Nephron progenitor cell (in vitro differentiated cells): Measurements from ENCODE around the gene NOS1.

Experiments used
- DNase-seq: peaks from one replicate; pipeline ENCODE4 v3.0.0; 2021
- H3K27ac Mint-ChIP-seq: 2 replicates; pipeline ENCODE4 v1.8.0; 2021; ENCODE audit warnings: mild to moderate bottlenecking, moderate library complexity, mixed read lengths
- H3K27me3 Mint-ChIP-seq: 2 replicates; pipeline ENCODE4 v1.8.0; 2021; ENCODE audit warnings: mild to moderate bottlenecking, low read depth, mixed read lengths; ENCODE audit not compliant: poor library complexity
- H3K36me3 Mint-ChIP-seq: 2 replicates; pipeline ENCODE4 v1.8.0; 2021; ENCODE audit warnings: low read depth, mixed read lengths
- H3K4me1 Mint-ChIP-seq: 2 replicates; pipeline ENCODE4 v1.8.0; 2021; ENCODE audit warnings: mixed read lengths
- H3K4me3 Mint-ChIP-seq: 2 replicates; pipeline ENCODE4 v1.8.0; 2021; ENCODE audit warnings: mild to moderate bottlenecking, moderate library complexity, mixed read lengths
- H3K9me3 Mint-ChIP-seq: 2 replicates; pipeline ENCODE4 v1.8.0; 2021; ENCODE audit warnings: mild to moderate bottlenecking, moderate library complexity, mixed read lengths
- TF ChIP-seq, protein P1 (sequence below): fragments of 200-600 bp; sonication (generic); IDR thresholded peaks from 2 replicates; pipeline ENCODE4 v1.5.0; 2021; ENCODE audit warnings: antibody characterized with exemption

NOS1 gene

DNA sequence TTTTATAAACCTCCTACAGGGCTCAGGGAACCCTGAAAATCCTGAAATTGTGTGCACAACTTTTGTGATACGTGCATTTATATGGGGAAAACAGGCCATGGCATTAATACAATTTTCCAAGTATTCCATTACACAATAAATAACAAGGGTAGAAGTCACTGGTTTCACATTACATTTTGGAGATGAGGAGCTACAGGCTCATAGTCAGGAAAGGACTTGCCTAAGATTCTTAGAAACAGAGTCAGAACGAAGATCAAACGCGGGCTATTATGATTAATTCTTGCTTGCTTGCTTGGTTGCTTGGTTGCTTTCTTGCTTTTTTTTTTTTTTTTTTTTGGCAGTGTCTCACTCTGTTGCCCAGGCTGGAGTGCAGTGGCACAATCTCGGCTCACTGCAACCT is 16.7 kb downstream of the NOS1 start:
- no peaks in the 10 kb centered on the region for H3K9me3 Mint-ChIP-seq
- no peaks in the 10 kb centered on the region for H3K4me1 Mint-ChIP-seq
- H3K27ac Mint-ChIP-seq, result no peak overlapping the region
- peaks cover 19% of the 10 kb centered on the region for H3K27me3 Mint-ChIP-seq
- H3K36me3 Mint-ChIP-seq, result no peaks in the 10 kb centered on the region
- no peak overlapping the region for H3K4me3 Mint-ChIP-seq
- TF ChIP-seq, protein P1, sequence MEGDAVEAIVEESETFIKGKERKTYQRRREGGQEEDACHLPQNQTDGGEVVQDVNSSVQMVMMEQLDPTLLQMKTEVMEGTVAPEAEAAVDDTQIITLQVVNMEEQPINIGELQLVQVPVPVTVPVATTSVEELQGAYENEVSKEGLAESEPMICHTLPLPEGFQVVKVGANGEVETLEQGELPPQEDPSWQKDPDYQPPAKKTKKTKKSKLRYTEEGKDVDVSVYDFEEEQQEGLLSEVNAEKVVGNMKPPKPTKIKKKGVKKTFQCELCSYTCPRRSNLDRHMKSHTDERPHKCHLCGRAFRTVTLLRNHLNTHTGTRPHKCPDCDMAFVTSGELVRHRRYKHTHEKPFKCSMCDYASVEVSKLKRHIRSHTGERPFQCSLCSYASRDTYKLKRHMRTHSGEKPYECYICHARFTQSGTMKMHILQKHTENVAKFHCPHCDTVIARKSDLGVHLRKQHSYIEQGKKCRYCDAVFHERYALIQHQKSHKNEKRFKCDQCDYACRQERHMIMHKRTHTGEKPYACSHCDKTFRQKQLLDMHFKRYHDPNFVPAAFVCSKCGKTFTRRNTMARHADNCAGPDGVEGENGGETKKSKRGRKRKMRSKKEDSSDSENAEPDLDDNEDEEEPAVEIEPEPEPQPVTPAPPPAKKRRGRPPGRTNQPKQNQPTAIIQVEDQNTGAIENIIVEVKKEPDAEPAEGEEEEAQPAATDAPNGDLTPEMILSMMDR, result no peak
- no peak for DNase-seq

DNA sequence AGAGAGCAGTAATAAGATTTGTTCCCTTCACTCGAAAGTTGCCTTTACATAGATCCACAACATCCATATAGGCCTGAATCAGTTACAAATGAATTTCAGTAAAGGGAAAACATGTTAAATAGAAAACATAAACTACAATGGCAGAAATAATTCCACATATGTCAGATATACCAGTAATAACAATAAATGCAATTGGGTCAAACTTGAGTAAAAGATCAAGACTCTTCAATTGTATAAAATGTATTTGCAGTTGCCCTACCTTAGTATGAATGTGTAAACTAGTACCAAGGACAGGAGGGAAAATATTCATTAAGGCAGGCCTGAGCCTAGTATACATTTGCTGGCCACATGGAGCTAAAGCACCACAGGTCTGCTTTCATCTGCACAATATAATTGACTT is 17.6 kb downstream of the NOS1 start:
- no peaks in the 10 kb centered on the region for H3K36me3 Mint-ChIP-seq
- TF ChIP-seq, protein P1, result no peak
- H3K27ac Mint-ChIP-seq, result no peak overlapping the region
- H3K4me1 Mint-ChIP-seq, result peaks cover 2% of the 10 kb centered on the region
- peaks cover 17% of the 10 kb centered on the region for H3K27me3 Mint-ChIP-seq
- H3K4me3 Mint-ChIP-seq, result no peak overlapping the region
- no peaks in the 10 kb centered on the region for H3K9me3 Mint-ChIP-seq
- DNase-seq, result no peak

DNA sequence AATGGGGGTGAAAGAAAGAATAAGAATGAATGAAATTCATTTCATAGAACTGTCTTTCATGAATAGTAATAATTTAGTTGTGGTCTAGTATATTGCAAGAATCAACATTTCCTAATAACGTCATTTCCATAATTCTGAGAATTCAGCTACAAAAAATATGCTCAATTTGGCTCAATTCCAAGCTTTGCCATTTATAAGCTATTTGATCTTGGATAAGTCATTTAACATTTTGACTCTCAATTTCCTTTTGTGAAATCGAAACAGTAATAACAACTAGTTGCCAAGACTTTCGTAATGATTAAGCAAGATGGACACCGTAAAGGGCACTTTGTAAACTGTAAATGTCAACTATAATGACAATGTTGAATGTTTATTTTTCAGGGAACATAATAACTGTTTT is 18.1 kb downstream of the NOS1 start:
- no peak overlapping the region for H3K27ac Mint-ChIP-seq
- TF ChIP-seq, protein P1, result no peak
- peaks cover 6% of the 10 kb centered on the region for H3K4me1 Mint-ChIP-seq
- H3K9me3 Mint-ChIP-seq, result no peaks in the 10 kb centered on the region
- H3K36me3 Mint-ChIP-seq, result no peaks in the 10 kb centered on the region
- H3K27me3 Mint-ChIP-seq, result peaks cover 17% of the 10 kb centered on the region
- no peak overlapping the region for H3K4me3 Mint-ChIP-seq
- no peak for DNase-seq

DNA sequence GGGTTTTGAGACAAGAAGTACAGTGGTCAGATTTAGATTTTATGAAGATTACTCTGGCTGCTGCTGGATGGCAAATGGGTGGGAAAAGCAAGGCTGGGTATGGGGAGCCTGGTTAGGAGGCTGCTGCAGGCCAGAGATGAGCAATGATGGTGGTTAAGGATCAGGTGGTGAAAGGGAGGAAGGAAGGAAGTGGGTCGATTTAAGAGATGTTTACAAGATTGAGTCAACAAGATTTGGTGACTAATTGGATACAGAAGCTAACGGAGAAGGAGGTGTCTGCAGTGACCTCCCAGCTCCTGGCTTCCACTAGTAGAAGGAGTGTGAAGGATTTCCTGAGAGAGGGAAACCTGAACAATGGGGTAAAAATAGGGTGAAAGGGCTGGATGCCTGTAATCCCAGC is 18.7 kb downstream of the NOS1 start:
- Mint-ChIP-seq H3K4me1 (peaks cover 6% of the 10 kb centered on the region), H3K27me3 (peaks cover 22% of the 10 kb centered on the region), H3K36me3 (no peaks in the 10 kb centered on the region), H3K4me3 (no peak overlapping the region), H3K9me3 (no peaks in the 10 kb centered on the region), H3K27ac (no peak overlapping the region)
- TF ChIP-seq, protein P1, result no peak
- DNase-seq, result no peak

DNA sequence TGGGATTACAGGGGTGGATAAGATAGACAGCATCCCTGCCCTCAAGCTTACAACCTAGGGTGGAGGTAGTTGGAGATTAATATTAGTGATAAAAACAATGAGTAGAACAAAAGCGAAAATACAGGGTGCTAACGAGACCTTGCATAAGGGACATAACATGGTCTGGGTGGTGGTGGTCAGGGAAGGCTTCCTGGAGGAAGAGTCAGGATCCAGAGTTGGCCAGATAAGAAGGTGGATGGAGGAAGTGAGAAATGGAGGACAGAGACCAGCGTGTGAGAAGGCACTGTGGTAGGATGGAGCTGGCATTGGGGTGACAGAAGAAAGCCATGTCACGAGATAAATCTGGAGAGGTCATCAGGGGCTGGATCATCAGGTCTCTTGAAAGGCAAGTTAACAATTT is 19.2 kb downstream of the NOS1 start:
- Mint-ChIP-seq H3K4me1 (peaks cover 6% of the 10 kb centered on the region), H3K27ac (no peak overlapping the region)

DNA sequence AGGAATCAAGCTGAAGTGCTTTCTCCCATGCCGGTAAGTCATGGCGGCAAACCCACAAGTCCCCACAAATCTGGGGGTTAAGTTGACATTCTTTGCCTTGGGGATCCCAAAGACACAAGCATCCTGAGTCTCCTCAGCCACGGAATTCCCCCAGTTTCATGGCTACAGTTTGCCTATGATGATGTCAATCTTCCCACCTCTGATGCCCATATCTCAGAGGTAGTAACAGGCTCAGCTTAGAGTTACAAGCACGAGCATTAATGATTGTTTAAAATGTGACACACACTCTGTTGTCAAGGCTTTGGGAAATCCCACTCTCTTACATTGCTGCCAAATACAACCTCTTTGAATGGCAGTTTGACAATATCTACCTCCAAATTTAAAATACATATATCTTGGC is 22.3 kb downstream of the NOS1 start:
- DNase-seq, result no peak
- Mint-ChIP-seq H3K27ac (no peak overlapping the region), H3K4me1 (peaks cover 21% of the 10 kb centered on the region), H3K27me3 (peaks cover 27% of the 10 kb centered on the region), H3K4me3 (no peak overlapping the region), H3K36me3 (no peaks in the 10 kb centered on the region), H3K9me3 (no peaks in the 10 kb centered on the region)
- TF ChIP-seq, protein P1, result no peak

More for the DNA sequence above, 19.2 kb downstream of the NOS1 start:
- Mint-ChIP-seq H3K27me3 (peaks cover 26% of the 10 kb centered on the region), H3K9me3 (no peaks in the 10 kb centered on the region), H3K4me3 (no peak overlapping the region), H3K36me3 (no peaks in the 10 kb centered on the region)
- TF ChIP-seq, protein P1, result no peak
- DNase-seq, result no peak
